Heart left ventricle (tissue), 13 donors: ENCODE results near the gene AFDN.

ENCODE experiments used
- CTCF ChIP-seq, 12 donors: fragments of 200-600 bp; sonication (generic) in 4 of 12; IDR thresholded peaks; one replicate each; pipeline versions ENCODE4 v1.5.0 to v1.8.0; 2018 to 2022; ENCODE audit warnings: antibody characterized with exemption in 12 of 12, mild to moderate bottlenecking in 5 of 12
- POLR2A ChIP-seq, 2 donors: fragments of 450-650 bp; IDR thresholded peaks; one replicate each; pipeline ENCODE4 v1.6.1; 2017; ENCODE audit warnings: antibody characterized with exemption in 2 of 2, mild to moderate bottlenecking in 2 of 2, moderate library complexity in 2 of 2
- donor health status: ischemic (EF 13 %, LVEDD 7.1; RV severe dilation, severe dysfunction).
- donor health status: DM: no; HTN: yes; CAD: no.
- donor health status: DM: no; HTN: no; CAD: no.
- donor health status: ischemic (EF 25% LVEDD 6.9; RV normal size, moderate dysfunction).
- donor health status: ischemic (EF 25% LVEDD 5.7; RV mildly dilated, moderate dysfunction).
- donor health status: ischemic (EF 35%, LVEDD 5.7; RV mildly dilated, moderate dysfunction).
- donor health status: nonischemic (EF 11% LVEDD 7.7; RV severe dilation, severe dysfunction).
- donor health status: DM: yes; HTN: yes; CAD: no.
- donor health status: PGD.
- donor health status: ischemic (EF 29% LVEDD 5.4; RV normal size, mild dysfunction).
- donor health status: nonischemic (EF 23%, LVEDD 6.1; RV moderate dilation, normal function).

- TF ChIP-seq CTCF (IDR thresholded peaks at IDR 0.05) (no peak), POLR2A (IDR thresholded peaks at IDR 0.05) (no peak)
These were observed 37.4 kb upstream of the AFDN start for GRCh38 chr6:167789358-167789757.
